GM19239 (cell line): Measurements from ENCODE around the gene GTF2B.
A peak's percentile ranks its signal among the peaks of the same experiment; 100 is the strongest.
"Not testable (repeated sequence)": the region's sequence is repeated elsewhere in the genome, so short reads cannot be mapped to it uniquely, and the experiment has no call there.

Source experiments
- DNase-seq: peaks from one replicate; pipeline ENCODE4 v3.0.0; 2011; ENCODE audit warnings: low spot score; ENCODE audit not compliant: insufficient read length
- FAIRE-seq: peaks from 2 replicates; lab custom pipeline; 2011; peaks lifted over from hg19 to GRCh38; lab: Jason Lieb, UNC

GTF2B gene

DNA sequence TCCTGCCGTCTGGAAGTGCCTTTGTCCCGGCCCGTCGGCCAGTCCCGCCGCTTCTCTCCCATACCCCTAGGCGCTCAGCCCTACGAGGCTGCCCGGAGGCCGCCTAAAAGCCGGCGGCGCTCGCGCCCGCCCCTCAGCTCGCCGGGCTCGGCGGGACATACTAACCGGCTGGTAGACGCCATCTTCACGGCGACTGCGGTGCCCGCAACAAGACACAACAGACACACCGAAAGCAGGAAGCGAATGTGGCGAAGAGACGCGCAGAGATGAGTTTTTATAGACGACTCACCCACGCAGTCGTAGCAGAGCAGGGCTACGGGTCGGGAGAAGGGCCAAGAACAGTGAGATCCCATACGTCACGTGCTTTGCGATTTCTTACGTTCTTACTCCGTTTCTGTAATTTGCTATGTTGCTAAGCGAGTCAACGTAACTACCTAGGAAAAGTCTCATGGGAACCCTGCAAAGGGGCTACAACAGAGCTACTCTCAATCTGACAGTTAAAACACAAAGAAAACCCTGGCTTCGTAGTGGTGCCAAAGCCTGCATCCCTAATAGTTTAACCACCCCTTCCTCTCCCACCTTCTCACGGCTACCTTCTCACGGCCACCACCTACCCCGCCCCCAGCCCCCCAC is at the start of gene GTF2B:
Gene GTF2B (minus strand): TSS at position 250 of the 633 bp plus-strand sequence. CDS start 68 bp downstream, at position 182.
- DNase-seq (peak; percentile 60), FAIRE-seq (peak; percentile 100)

DNA sequence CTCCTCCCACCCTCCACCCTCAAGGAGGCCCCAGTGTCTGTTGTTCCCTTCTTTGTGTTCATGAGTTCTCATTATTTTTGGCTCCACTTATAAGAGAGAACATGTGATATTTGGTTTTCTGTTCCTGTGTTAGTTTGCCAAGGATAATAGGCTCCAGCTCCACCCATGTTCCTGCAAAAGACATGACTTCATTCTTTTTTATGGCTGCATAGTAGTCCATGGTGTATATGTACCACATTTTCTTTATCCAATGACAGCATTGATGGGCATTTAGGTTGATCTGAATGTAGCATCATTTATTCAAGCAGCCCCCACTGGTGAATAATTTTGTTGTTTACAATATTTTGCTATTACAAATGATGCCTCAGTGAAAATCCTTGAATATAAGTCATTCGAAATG is 47.2 kb upstream of the GTF2B start:
- DNase-seq, FAIRE-seq: not testable (repeated sequence)

GRCh38 chr1:88936760-88937342 is 45.5 kb upstream of the GTF2B start:
- FAIRE-seq (no peak), DNase-seq (no peak)

DNA sequence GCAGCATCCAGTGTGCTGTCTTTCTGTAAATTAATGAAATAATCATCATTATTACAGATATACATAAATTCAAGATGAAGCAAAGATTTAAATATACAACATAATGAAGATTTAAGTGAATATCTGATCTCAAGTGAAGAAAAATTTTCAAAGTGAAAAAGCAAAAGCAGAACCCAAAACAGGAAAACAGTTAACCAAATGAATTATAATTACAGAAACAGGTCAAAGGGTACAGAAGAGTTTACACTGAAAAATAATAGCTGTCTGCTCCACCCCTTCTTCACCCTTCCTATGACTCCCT is 44.8 kb upstream of the GTF2B start:
- DNase-seq, result no peak
- FAIRE-seq, result no peak

- FAIRE-seq (peak; percentile 94), DNase-seq (no peak)
Observed at GRCh38 chr1:88935522-88936222, 44.3 kb upstream of the GTF2B start.

DNA sequence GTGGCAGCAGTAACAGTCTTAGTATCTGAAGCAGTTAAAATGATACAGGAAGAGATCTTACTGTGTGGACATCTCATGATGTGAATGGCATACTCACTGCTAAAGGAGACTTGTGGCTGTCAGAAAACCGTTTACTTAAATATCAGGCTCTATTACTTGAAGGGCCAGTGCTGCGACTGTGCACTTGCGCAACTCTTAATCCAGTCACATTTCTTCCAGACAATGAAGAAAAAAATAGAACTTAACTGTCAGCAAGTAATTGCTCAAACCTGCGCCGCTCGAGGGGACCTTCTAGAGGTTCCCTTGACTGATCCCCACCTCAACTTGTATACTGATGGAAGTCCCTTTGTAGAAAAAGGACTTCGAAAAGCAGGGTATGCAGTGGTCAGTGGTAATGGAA is 38.8 kb upstream of the GTF2B start:
- DNase-seq, FAIRE-seq: not testable (repeated sequence)

DNA sequence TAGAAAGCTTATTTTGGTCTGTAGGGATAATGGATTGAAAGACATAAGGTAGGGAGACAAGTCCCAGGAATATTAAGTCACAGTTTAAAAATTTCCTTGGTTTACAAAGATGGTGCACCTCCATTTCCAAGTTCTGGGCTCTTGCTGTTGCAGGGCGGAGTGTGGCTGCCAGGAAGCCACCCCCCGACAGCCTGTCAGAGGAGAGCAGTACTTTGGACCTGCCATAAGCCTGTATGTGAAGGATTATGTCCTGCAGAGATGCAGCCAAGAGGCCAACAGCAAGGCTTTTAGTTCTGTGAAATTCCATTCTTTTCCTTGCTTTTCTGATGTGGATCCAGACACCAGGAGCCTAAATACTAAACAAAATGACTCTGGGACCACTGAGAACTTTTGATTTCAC is 31.9 kb upstream of the GTF2B start:
- no peak for DNase-seq
- no peak for FAIRE-seq

DNA sequence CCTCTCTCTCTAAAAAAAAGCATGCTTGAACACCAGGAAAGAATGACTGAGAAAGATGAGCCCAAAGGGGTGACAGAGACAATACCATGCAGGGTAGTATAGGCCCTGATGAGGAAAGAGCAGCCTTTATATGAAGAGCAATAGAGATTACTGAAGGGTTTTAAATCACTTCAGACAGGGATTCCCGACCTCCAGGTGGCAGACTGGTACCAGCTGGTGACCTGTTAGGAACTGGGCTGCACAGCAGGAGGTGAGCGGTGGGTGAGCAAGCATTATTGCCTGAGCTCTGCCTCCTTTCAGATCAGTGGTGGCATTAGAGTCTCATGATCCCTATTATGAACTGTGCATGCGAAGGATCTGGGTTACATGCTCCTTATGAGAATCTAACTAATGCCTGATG is 30.8 kb upstream of the GTF2B start:
- no peak for DNase-seq
- FAIRE-seq, result no peak

DNA sequence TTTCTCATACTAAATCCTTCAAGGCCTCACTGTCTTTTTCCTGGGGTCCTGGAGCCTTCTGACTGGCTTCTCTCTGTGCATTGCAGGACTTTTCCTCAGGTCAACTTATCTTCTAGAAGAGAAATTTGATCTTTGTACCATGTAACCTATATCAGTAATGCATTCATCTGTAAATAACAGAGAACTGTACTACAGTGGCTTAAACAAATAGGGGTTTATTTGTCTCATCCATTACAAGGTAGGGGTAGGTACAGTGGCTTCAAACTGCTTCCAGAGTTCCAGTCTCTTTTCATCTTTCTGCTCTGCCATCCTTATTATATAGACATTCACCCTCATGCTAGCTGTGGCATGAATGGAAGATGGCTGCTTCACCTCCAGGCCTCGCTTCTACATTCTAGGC is 29.5 kb upstream of the GTF2B start:
- DNase-seq, result no peak
- FAIRE-seq, result no peak

- DNase-seq (no peak), FAIRE-seq (peak; percentile 11)
Observed at GRCh38 chr1:88917321-88918025, 26.1 kb upstream of the GTF2B start.

DNA sequence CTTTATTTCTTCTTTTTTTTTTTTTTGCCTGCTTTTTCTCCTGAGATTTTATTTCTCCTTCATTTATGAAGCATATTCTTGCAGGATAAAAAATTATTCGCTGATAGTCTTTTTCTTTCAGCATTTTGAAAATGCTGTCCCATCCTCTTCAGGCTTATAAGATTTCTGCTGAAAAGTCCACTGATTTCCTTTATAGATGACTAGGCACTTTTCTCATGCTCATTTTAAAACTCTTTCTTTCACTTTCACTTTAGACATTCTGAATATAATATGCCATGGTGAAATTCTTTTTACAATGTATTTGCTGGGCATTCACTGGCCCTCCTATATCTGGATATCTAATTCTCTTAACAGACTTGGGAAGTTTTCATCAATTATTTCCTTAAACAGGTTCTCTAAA is 25.5 kb upstream of the GTF2B start:
- DNase-seq, result no peak
- no peak for FAIRE-seq

DNA sequence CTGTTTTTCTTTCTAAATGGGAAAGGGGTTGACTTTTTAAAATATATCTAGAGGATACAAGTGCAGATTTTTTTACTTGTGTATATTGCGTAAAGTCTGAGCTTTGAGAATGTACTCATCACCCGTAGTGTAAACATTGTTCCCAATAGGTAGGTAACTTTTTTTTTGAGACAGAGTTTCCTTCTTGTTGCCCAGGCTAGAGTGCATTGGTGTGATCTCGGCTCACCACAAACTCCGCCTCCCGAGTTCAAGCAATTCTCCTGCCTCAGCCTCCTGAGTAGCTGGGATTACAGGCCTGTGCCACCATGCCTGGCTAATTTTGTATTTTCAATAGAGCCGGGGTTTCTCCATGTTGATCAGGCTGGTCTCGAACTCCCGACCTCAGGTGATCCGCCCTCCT is 20.4 kb upstream of the GTF2B start:
- FAIRE-seq, DNase-seq: not testable (repeated sequence)

- FAIRE-seq (no peak), DNase-seq (no peak)
Observed at GRCh38 chr1:88911161-88911560, 19.8 kb upstream of the GTF2B start.

GRCh38 chr1:88910401-88910800 is 19.0 kb upstream of the GTF2B start:
- no peak for DNase-seq
- no peak for FAIRE-seq

GRCh38 chr1:88900883-88901282 is 9.5 kb upstream of the GTF2B start:
- no peak for FAIRE-seq

GRCh38 chr1:88897070-88897730 is 5.8 kb upstream of the GTF2B start:
- DNase-seq, result no peak
- FAIRE-seq, result no peak

More at GRCh38 chr1:88900883-88901282, 9.5 kb upstream of the GTF2B start:
- no peak for DNase-seq

DNA sequence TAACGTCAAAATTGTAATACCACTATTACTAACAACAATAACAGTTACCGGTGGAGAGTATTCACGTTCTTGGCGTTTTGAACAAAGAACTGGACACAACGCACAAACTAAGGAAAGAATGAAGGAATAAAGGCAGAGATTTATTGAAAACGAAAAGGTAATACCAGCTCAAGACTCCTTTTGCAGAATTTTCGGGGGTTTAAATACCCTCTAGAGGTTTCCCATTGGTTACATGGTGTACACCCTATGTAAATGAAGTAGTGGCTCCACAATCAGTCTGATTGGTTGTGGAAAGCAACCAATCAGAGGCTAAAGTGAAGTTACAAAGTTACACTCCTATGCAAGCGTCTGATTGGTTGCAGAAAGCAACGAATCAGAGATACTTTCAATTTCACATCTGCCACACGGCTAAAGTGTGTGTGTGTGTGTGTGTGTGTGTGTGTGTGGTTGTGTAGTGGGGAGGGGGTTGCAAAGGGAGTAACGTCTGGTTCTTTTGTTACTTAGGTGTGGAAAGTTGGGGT is 1.1 kb upstream of the GTF2B start:
- FAIRE-seq, result peak; percentile 31
- DNase-seq, result no peak

DNA sequence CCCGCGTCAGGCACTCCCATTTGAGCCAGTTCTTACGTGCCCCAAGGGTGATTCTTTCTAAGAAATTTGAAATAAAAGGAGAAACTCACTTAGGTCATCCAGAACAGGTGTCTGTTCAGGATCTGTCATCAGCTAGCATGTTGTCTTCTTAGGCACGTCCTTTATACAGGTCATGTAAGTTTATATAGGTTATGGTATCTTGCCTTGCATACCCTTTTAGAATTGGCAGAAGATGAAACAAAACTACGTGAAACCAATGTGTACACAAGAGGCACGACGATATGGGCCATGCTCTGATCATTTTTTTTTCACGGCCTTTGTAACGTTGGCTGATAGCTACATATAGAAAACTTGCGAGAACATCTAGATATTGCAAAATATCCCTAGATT is 579 bp upstream of the GTF2B start:
- FAIRE-seq (no peak), DNase-seq (no peak)

DNA sequence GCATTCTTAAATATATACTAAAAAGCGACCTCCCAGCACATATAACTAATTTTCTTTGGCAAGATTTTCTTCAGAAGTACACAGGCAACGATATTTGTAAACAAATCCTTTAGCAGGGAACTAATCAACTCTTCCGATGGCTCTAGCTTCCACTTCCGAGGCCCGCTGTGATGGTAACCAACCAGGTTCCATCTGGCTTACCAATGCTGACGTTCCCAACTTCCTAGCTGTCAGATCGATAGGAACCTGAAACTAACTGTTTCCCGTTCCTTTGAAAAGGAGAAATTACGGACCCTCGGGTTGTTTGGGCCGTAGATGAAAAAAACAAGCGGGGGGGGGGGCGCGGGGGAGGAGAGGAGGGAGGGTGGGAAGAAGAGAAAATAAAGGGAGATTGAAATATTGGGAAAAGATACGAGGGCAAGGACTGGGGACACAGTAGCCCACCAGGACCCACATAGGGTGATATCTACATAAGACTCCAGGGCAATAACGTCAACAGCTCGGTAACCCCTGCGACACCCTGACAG is 513 bp downstream of the GTF2B start:
- peak; percentile 86 for FAIRE-seq

DNA sequence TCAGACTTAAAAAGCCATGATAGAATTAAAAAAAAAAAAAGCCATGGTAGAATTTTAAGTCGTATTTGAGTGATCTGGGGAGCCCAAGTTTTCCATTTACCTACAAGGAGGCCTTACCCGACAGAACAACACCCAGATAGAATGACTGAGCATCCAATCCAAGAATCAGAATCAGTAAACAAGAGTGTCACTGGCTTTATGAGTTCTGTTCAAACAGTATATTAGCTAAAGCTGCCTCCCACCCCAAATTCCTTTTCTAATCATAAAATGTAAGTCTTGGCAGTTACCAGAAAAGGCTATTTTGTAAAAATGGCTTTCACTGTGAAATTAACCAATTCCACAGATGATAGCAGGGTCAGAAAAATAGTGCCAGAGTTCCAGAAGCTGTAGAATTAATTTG is 1.2 kb downstream of the GTF2B start:
- no peak for FAIRE-seq
- no peak for DNase-seq

More for the DNA sequence above, 513 bp downstream of the GTF2B start:
- no peak for DNase-seq
